ENCODE measurements around the gene ADAMTSL2. TPM values are rescaled to one million over a fixed set of nuclear protein-coding genes. Genes with fewer than 3 reads are reported as not detected.
"Not testable (repeated sequence)": the region's sequence is repeated elsewhere in the genome, so short reads cannot be mapped to it uniquely, and the experiment has no call there.

Gene ADAMTSL2
- total RNA-seq, 4 donors from 2014 or later: 2.8 to 6.6 (median 3.2) TPM

DNA sequence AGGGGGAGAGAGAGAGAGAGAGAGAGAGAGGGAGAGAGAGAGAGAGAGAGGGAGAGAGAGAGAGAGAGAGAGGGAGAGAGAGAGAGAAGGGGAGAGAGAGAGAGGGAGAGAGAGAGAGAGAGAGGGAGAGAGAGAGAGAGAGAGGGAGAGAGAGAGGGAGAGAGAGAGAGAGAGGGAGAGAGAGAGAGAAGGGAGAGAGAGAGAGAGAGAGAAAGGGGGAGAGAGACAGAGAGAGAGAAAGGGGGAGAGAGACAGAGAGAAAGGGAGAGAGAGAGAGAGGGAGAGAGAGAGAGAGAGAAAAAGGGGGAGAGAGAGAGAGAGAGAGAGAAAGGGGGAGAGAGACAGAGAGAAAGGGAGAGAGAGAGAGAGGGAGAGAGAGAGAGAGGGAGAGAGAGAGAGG is 29.3 kb downstream of the ADAMTSL2 start:
- DNase-seq (ENCODE audit: extremely low spot score); H3K4me3 ChIP-seq; intact Hi-C loops (cut with DNase I); H3K36me3 ChIP-seq; H3K9me3 ChIP-seq: not testable (repeated sequence)
- H3K4me1 ChIP-seq: peaks cover 41 to 60% (median 53%) of the 10 kb centered on the region in 4 donors
- TF ChIP-seq, protein P1, sequence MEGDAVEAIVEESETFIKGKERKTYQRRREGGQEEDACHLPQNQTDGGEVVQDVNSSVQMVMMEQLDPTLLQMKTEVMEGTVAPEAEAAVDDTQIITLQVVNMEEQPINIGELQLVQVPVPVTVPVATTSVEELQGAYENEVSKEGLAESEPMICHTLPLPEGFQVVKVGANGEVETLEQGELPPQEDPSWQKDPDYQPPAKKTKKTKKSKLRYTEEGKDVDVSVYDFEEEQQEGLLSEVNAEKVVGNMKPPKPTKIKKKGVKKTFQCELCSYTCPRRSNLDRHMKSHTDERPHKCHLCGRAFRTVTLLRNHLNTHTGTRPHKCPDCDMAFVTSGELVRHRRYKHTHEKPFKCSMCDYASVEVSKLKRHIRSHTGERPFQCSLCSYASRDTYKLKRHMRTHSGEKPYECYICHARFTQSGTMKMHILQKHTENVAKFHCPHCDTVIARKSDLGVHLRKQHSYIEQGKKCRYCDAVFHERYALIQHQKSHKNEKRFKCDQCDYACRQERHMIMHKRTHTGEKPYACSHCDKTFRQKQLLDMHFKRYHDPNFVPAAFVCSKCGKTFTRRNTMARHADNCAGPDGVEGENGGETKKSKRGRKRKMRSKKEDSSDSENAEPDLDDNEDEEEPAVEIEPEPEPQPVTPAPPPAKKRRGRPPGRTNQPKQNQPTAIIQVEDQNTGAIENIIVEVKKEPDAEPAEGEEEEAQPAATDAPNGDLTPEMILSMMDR (IDR thresholded peaks at IDR 0.05): peak in 1 of 3 experiments; percentile 72
- H3K27me3 ChIP-seq: peaks cover 0 to 14% (median 0%) of the 10 kb centered on the region in 4 donors
- peak overlapping the region; percentile 19 to 70 (median 46) for H3K27ac ChIP-seq (replicated peaks in 1 of 4)

DNA sequence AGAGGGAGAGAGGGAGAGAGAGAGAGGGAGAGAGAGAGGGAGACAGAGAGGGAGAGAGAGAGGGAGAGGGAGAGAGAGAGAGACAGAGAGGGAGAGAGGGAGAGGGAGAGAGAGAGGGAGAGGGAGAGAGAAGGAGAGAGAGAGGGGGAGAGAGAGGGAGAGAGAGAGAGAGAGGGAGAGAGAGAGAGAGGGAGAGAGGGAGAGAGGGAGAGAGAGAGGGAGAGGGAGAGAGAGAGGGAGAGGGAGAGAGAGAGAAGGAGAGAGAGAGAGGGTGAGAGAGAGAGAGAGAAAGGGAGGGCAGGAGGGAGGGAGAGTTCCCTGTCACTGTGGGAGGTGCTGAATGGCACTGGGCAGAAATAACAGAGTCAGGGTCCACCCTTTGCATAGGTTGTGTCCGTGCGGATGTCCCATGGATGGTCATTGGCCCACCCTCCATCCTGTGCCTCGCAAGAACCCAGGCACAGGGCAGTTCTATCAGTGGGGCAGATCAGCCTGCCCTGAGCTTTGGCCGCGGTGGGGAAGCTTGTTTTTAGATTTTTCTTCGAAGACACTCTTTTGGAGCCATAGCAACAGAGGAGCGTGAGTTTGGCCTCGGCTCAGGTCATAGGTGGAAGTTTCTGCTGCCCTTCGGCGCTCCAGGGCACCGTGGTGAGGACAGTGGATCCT is 30.1 kb downstream of the ADAMTSL2 start:
- 79% methylated on average over 11 of the region's 11 CpGs for WGBS
- Histone ChIP-seq H3K4me3 (no peak overlapping the region), H3K27me3 (peaks cover 0 to 14% (median 0%) of the 10 kb centered on the region in 4 donors), H3K4me1 (peaks cover 34 to 52% (median 48%) of the 10 kb centered on the region in 4 donors), H3K36me3 (peaks cover 0 to 5% (median 0%) of the 10 kb centered on the region in 4 donors), H3K9me3 (no peaks in the 10 kb centered on the region), H3K27ac (replicated peaks in 1 of 4) (peak overlapping the region; percentile 62 to 83 (median 76))
- TF ChIP-seq POLR2AphosphoS5 (IDR thresholded peaks at IDR 0.05) (no peak), POLR2A (IDR thresholded peaks at IDR 0.05; ENCODE audit: low read depth) (no peak)
- TF ChIP-seq, protein P1 (IDR thresholded peaks at IDR 0.05): peak in 2 of 3 experiments; percentile 32 to 50
- DNase-seq (ENCODE audit: extremely low spot score): no peak
- intact Hi-C loops (cut with DNase I): no loop called here

DNA sequence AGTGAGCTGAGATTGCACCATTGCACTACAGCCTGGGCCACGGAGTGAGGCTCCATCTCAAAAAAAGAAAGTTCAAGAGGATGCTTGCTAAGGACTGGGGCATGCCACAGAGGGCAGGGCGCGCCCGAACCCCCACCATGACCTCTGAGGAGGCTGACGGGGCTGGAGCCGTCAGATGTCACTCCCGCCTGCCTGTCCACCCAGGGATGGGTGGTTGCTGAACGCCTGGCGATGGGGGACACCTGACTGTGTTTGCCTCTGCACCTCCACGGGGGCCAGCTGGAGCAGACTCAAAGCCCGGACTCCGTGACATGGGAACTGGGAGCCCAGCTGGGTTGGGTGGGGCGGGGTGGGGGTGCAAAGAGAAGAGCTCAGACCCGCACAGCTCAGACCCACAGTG is 31.9 kb downstream of the ADAMTSL2 start:
- Histone ChIP-seq H3K4me1 (peaks cover 19 to 36% (median 31%) of the 10 kb centered on the region in 4 donors), H3K27ac (replicated peaks in 1 of 4) (peak overlapping the region; percentile 13 to 83 (median 52))
- WGBS: 97% methylated on average over 9 of the region's 14 CpGs

DNA sequence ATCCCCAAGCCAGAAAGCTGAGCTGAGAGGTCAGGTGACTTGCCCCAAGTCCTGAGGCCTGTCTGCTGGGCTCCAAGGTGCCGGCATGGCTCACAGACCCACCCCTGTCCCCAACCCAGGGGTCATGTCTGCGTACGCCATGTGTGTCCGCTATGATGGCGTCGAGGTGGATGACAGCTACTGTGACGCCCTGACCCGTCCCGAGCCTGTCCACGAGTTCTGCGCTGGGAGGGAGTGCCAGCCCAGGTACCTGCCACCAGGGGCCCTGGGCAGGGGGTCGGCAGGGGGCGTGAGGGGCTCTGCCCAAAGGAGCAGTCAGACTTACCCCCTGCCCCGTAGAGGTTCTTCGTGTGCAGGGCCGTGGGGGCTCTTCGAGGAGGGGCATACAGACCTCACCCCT is 32.3 kb downstream of the ADAMTSL2 start:
- no peak overlapping the region for H3K4me3 ChIP-seq
- 97% methylated on average over 11 of the region's 17 CpGs for WGBS
- H3K9me3 ChIP-seq: no peaks in the 10 kb centered on the region
- peak overlapping the region in 1 of 4 donors; percentile 13 for H3K27ac ChIP-seq (replicated peaks in 1 of 4)
- H3K36me3 ChIP-seq: peaks cover 0 to 8% (median 3%) of the 10 kb centered on the region in 4 donors
- no peak for TF ChIP-seq POLR2A (IDR thresholded peaks at IDR 0.05; ENCODE audit: low read depth)
- TF ChIP-seq, protein P1 (IDR thresholded peaks at IDR 0.05): no peak
- TF ChIP-seq EP300 (IDR thresholded peaks at IDR 0.05): no peak
- TF ChIP-seq POLR2AphosphoS5 (IDR thresholded peaks at IDR 0.05): no peak
- H3K27me3 ChIP-seq: peaks cover 0 to 14% (median 0%) of the 10 kb centered on the region in 4 donors
- H3K4me1 ChIP-seq: peaks cover 19 to 38% (median 31%) of the 10 kb centered on the region in 4 donors
- intact Hi-C loops (cut with DNase I): no loop called here
- DNase-seq (ENCODE audit: extremely low spot score): no peak

More for the DNA sequence above, 31.9 kb downstream of the ADAMTSL2 start:
- intact Hi-C loops (cut with DNase I): no loop called here
- no peak for DNase-seq (ENCODE audit: extremely low spot score)
- H3K36me3 ChIP-seq: peaks cover 0 to 8% (median 3%) of the 10 kb centered on the region in 4 donors
- H3K4me3 ChIP-seq: no peak overlapping the region
- no peaks in the 10 kb centered on the region for H3K9me3 ChIP-seq
- H3K27me3 ChIP-seq: peaks cover 0 to 14% (median 0%) of the 10 kb centered on the region in 4 donors
- TF ChIP-seq POLR2A (IDR thresholded peaks at IDR 0.05; ENCODE audit: low read depth) (no peak), EP300 (IDR thresholded peaks at IDR 0.05) (no peak), POLR2AphosphoS5 (IDR thresholded peaks at IDR 0.05) (no peak)
- TF ChIP-seq, protein P1 (IDR thresholded peaks at IDR 0.05): no peak
